SIG-M5 (cell line): ENCODE measurements around the gene ATG4D.
"Not testable (repeated sequence)": the region's sequence is repeated elsewhere in the genome, so short reads cannot be mapped to it uniquely, and the experiment has no call there.

ENCODE experiments used
- DNase-seq: peaks from one replicate; lab custom pipeline; 2025; lab: John Stamatoyannopoulos, UW

Gene ATG4D

DNA sequence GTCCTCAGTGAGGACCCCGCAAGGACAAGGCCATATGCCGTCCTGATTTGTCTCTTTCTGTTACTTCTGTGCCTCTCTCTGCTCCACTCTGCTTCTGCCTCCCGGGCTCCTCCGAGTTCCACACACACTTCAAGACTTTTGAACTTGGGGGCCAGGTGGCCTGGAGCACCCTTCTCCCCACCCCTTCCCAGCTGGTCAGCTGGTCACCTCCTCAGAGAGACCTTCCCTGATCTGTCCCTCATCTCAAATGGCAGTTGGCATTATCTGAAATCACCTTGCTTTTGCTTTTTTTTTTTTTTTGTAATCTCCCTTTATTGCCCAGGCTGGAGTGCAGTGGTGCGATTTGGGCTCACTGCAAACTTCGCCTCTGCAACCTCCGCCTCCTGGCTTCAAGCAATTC, 24.3 kb upstream of the ATG4D start:
- DNase-seq: no peak

- no peak for DNase-seq
Observed at GRCh38 chr19:10520652-10521318, 22.9 kb upstream of the ATG4D start.

DNA sequence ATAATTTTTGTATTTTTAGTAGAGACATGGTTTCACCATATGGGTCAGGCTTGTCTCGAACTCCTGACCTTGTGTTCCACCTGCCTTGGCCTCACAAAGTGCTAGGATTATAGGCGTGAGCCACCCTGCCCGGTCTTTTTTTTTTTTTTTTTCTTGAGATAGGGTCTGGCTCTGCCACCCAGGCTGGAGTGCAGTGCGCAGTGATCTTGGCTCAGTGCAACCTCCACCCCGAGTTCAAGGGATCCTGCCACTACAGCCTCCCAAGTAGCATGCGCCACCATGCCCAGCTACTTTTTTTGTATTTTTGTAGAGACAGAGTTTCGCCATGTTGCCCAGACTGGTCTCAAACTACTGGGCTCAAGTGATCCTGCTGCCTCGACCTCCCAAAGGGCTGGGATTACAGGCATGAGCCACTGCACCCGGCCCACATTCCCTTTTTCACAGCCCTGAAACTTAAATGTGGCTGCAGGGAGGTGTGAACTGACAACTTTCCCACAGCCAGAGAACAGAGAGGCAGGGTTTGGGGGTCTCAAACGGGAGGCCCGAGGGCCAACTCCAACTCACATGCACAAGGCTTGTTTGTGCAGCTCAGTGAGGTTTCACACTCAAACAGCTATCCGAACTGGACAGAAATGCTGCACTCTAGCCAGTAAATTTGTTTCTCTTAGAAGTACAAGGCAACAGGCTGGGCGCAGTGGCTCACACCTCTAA, 22.1 kb upstream of the ATG4D start:
- DNase-seq: no peak

DNA sequence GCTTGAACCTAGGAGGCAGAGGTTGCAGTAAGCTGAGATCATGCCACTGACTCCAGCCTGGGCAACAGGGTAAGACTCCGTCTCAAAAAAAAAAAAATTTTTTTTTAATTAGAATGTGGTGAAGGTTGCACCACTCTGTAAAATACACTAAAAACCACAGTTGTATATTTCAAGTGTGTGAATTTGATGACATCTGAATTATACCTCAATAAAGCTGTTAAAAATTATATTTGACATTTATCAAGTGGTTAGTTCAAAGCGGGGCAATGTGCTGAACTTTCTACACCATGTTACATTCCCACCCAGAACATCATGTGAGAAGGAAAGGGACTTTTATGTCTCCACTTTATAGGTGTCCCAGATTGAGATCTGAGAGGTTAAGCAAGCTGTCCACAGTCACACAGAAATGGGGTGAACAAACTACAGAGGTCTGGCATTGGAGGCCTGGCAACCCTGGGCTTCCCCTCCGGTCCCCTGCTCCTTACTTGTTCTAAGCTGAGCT, 20.5 kb upstream of the ATG4D start:
- DNase-seq: no peak

DNA sequence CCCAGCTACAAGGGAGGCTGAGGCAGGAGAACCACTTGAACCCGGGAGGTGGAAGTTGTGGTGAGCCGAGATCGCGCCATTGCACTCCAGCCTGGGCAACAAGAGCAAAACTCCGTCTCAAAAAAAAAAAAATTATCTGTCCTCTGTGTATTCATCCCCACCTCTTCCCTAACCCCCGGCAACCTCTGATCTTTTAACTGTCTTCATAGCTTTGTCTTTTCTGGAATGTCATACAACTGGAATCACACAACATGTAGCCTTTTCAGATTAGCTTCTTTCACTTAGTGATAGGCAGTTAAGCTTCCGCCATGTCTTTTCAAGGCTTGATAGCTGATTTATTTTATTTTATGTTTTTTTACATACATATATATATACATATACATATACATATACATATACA, 18.1 kb upstream of the ATG4D start:
- no peak for DNase-seq

DNA sequence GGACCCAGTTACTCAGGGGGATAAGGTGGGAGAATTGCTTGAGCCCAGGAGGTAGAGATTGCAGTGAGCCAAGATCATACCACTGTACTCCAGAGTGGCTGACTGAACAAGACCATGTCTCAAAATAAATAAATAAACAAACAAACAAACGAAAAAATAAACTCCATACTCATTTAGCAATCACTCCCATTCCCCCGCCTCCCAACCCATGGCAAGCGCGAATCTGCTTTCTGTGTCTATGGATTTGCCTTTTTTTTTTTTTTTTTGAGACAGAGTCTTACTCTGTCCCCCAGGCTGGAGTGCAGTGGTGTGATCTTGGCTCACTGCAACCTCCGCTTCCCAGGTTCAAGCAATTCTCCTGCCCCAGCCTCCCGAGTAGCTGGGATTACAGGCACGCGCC, 16.8 kb upstream of the ATG4D start:
- DNase-seq: not testable (repeated sequence)

GRCh38 chr19:10532457-10532856, 11.2 kb upstream of the ATG4D start:
- no peak for DNase-seq

DNA sequence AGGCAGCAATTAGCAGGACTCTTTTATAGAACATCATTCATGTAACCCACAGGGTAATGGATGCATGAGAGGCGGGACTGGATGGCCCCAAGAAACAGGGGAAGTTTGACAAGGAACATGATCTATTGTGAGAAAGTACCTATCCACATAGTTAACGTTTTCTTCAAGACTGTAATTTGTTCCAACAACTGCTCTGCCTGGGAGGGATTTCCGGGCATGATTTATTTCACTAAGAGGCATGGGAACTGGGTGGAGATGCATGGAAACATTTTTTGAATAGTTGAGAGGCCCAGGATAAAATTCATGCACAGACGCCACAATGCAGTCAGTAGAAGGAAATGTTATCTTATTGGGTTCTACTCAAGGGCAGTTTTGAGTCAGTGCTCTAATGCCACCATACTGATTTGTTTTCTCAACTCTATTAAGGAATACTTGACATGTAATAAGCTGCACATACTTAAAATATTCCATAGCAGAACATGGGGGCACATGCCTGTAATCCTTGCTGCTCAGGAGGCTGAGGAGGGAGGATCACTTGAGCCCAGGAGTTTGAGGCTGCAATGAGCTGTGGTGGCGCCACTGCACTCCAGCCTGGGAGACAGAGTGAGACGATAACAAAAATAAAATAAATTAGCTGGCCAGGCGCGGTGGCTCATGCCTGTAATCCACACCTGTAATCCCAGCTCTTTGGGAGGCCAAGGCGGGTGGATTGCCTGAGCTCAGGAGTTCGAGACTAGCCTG, 9.9 kb upstream of the ATG4D start:
- DNase-seq: no peak

DNA sequence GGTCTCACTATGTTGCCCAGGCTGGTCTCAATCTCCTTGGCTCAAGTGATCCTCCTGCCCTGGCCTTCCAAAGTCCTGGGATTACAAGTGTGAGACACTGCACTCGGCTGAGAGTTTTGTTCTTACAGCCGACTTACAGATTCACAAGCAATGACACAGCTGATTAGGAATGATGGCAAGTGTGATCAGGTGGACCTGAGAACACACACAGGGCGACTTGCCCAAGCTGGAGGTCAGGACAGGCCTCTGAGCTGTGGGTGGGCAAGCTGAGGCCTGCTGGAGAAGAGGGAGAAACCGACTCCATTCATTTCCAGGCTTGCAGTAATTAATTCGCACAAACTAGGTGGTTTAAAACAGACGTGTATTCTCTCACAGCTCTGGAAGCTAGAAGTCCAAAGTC, 8.1 kb upstream of the ATG4D start:
- no peak for DNase-seq

- no peak for DNase-seq
Observed at GRCh38 chr19:10537668-10538067, 6.0 kb upstream of the ATG4D start.

DNA sequence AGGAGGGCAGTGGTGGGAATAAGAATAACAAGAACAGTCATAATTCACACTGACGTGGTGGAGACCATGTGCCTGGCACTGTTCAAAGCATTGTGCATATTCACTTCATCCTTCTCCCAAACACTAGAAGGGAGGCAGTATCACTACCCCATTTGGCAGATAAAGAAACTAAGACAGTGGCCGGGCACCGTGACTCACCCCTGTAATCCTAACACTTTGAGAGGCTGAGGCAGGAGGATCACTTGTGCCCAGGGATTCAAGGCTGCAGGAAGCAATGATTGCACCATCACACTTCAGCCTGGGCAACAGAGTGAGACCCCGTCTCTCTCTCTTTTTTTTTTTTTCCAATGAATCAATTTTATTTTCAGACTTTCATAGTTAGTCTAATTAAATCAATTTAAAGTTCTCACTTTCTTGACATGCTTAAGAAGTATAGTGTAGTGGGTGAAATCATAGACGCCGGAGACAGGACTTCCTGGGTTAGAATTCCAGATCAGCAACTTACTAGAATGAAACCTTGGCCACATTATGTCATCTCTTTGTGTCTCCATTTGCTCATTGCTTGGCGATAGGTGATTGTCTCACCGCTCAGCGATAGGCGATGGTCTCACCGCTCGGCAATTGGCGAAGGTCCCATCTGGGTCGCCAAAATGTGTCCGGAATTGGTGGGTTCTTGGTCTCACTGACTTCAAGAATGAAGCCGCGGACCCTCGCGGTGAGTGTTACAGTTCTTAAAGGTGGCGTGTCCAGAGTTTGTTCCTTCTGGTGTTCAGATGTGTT, 5.3 kb upstream of the ATG4D start:
- no peak for DNase-seq

GRCh38 chr19:10539016-10539415, 4.7 kb upstream of the ATG4D start:
- DNase-seq: not testable (repeated sequence)

- no peak for DNase-seq
Observed at GRCh38 chr19:10543059-10543419, 665 bp upstream of the ATG4D start.

GRCh38 chr19:10544242-10544752, 593 bp downstream of the ATG4D start:
- no peak for DNase-seq

- no peak for DNase-seq
Observed at GRCh38 chr19:10544753-10545251, 1.1 kb downstream of the ATG4D start.

- DNase-seq: no peak
Observed at GRCh38 chr19:10546817-10547216, 3.1 kb downstream of the ATG4D start.

GRCh38 chr19:10548746-10549276, 5.1 kb downstream of the ATG4D start:
- no peak for DNase-seq

DNA sequence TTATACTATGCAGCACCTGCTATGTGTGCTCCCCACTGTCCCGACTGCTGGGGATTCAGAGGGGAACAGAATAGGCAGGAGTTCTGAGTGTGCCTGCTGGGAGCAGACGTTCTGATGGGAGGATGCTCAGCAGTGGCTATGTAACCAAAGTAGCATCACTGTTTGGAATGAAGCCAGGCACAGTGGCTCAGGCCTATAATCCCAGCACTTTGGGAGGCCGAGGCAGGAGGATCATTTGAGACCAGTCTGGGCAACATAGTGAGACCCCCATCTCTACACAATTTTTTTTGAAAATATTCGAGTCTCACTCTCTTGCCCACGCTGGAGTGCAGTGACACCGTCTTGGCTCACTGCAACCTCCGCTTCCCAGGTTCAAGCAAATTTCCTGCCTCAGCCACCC, 6.0 kb downstream of the ATG4D start:
- DNase-seq: no peak

GRCh38 chr19:10550336-10550735, 6.6 kb downstream of the ATG4D start:
- no peak for DNase-seq

DNA sequence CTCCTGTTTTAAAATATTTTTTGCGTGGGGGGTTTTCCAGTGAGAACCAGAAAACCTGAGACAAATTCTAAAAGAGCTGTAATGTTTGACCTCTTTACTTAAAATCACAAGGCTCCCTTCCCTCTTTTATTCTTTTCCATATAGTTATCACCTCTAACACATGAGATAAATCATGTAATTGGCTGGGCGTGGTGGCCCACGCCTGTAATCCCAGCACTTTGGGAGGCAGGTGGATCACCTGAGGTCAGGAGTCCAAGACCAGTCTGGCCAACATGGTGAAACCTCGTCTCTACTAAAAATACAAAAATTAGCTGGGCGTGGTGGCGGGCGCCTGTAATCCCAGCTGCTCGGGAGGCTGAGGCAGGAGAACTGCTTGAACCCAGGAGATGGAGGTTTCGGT, 7.3 kb downstream of the ATG4D start:
- DNase-seq: not testable (repeated sequence)

DNA sequence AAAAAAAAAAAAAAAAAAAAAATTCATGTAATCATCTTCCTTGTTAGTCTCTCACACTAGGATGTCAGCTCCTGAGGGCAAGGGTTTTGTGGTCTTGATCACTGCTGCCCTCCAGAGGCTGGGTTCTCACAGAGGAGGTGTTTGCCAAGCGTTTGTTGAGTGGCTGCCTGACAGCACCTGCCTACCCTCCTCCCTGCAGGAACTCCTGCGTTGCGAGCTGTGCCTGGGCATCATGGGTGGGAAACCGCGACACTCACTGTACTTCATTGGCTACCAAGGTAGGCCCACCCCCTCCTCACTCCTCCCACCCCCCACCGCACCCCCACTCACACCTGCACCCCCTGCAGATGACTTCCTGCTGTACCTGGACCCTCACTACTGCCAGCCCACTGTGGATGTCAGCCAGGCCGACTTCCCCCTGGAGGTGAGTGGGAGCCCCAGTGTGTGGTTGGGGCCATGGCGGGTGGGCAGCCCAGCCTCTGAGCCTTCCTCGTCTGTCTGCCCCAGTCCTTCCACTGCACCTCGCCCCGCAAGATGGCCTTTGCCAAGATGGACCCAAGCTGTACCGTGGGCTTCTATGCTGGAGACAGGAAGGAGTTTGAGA, 8.1 kb downstream of the ATG4D start:
- no peak for DNase-seq
